Hematopoietic multipotent progenitor cell treated with erythropoietin and hydrocortisone succinate and interleukin-3 and kit ligand, for 15 days (in vitro differentiated cells): ENCODE data around the gene EPB42.

ENCODE experiments used
- DNase-seq: peaks from one replicate; pipeline ENCODE4 v3.0.0-alpha.2; 2015; ENCODE audit warnings: low spot score

Gene EPB42

GRCh38 chr15:43220991-43221403 is at the start of gene EPB42:
Gene EPB42 (minus strand): TSS chr15:43221018. CDS start chr15:43220825, 193 bp downstream.
- DNase-seq: peak; percentile 95

DNA sequence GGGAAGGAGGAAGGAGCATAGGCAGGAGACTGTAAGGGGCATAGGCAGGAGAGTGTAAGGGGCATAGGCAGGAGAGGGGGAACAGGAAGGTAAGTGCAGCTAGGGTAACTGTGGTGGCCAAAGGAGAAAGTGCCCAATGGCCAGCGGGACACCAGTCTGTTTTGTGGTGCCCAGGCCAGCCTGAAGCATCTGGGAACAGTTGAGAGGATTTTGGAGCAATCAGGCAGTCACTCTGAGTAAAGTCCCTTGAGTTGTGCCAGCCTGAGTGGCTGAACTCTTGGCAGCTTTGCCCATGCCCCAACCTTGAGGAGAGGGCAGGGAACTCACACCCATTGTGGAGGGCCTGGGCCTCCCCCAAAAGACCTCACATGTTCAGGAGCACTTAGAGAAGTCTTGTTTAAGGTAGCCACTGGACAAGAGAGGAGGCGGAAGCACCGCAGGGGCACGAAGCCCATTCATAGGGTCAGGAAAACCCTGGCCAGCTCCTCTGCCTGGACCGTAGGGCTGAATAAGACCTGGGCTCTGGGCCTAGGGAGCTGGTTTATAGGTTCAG is 49.4 kb upstream of the EPB42 start:
- DNase-seq: no peak

GRCh38 chr15:43268111-43269105 is 47.6 kb upstream of the EPB42 start:
- DNase-seq: peak; percentile 67

DNA sequence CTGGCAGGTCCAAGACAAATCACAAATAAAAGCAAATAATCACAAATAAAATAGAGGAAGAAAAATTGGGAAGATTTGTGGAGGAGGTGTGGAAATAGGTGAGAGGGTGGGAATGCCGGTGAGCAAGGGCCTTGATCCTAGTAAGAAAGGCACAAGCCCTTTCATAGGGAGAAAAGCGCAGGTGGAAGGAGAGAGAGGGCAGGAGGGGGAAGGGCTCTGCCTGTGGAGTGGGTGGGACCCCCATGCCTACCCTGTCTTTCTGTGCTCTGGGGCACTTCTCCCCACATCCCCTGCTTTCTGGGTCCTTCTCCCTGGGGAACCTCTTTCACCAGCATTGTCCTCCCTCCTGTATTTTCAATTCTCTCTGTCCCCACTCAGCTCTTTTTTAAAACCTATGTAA is 46.6 kb upstream of the EPB42 start:
- no peak for DNase-seq

- DNase-seq: no peak
Measured at GRCh38 chr15:43266834-43267233, 46.0 kb upstream of the EPB42 start, which contains the start of gene TGM5. Gene TGM5 (minus strand): TSS chr15:43266928. CDS start chr15:43266849, 79 bp downstream.

GRCh38 chr15:43266386-43266785 is 45.6 kb upstream of the EPB42 start:
- no peak for DNase-seq

GRCh38 chr15:43260011-43260615 is 39.3 kb upstream of the EPB42 start:
- DNase-seq: no peak

- DNase-seq: no peak
Measured at GRCh38 chr15:43258781-43259180, 38.0 kb upstream of the EPB42 start.

DNA sequence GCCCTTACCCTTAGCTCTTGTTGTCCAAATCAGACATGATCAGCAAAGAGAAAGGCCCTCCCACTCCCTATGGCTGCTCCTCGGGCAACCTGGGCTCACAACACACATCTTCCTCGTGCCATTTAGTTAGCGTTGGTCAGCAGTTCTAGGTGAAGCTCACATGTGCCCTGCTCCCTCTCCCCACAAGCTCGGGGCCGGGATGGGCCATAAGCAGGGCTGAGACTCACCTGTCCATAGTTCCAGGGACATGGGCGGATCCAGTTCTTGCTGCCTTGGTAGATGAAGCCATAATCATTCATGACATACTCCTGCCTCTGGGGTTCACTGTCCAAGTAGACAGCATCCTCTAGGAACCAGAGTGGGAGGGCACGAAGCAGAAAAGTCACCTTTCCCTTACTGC is 35.5 kb upstream of the EPB42 start:
- DNase-seq: no peak

DNA sequence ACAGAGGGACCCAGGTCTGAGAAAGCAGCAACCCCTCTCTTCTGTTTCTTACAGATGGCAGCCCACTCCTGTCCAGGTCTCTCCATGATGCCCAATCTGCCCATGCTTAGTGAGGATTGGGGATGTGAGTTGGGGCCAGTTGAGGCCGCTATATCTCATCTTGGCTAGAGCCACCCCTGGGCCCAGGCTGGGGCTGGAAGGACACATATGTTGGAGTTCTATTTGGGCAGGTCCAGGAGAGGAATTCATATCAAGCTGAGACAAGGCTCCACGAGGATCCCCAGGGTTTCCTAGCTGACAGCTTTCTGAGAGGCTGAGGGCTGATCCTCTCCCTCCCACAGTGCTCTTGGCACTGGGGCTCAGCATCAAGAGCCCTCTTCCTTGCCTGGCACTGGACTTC is 34.6 kb upstream of the EPB42 start:
- DNase-seq: no peak

DNA sequence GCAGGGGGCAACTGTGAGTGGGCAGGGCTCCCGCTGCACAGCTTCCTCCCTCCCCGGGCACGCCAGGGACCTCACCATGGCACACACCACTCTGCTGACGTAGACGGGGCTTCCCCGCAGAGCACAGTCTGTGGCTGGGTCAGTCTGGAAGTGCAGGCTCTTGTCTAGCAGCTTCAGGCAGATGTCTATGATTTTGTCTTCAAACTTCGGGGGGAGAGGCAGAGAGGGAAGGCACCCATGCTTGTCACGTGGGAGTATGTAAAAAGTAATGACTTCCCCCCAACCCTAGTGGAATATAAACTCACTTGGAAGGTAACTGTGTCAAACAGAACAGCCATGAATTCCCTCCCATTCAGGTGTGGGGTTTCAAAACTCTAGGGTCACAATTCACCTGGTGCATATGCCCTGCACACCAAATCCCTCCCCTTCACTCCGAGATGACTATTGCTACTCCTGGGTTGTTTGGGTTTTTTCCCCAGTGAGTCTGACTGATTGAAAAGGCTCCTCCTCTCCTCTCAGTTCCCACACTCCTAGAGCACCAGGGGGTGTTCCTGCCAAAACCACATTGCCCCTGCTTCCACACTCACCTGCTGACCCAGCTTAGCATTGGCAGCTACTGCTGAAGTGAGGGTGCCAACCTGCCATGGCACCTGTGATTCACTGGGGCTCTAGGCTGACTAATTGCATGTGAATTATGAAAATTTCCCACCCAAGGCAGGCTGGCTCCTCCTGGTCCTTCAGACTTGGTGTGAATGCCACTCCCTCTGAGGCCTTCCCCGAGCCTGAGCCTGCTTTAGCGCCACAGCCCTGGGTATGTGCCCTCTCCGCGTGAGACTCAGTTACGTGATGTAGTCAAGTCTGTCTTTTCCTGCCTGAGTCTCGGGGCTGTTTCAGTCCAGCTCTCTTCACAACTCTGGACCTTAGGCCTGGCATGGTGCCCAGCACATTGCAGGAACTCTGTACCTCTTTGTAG is 32.9 kb upstream of the EPB42 start:
- no peak for DNase-seq

DNA sequence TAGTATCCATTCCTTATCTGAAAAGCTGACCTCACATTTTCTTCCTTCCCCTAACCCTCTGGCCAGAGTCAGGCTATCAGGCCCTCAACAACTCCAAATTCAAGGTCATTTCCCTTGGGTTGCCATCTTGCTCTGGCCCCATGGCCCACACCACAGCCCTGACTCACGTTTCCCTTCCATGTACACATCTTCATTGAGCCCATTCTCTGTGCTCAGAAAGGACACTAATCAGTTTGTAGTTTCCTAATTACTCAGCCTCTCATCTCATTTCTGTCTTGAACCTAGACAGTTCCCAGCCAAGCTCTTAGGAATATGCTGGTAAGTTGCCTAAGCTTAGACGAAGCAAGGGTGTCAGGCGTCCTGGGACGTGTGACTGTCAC is 31.0 kb upstream of the EPB42 start:
- no peak for DNase-seq

- no peak for DNase-seq
Measured at GRCh38 chr15:43251185-43251870, 30.5 kb upstream of the EPB42 start.

DNA sequence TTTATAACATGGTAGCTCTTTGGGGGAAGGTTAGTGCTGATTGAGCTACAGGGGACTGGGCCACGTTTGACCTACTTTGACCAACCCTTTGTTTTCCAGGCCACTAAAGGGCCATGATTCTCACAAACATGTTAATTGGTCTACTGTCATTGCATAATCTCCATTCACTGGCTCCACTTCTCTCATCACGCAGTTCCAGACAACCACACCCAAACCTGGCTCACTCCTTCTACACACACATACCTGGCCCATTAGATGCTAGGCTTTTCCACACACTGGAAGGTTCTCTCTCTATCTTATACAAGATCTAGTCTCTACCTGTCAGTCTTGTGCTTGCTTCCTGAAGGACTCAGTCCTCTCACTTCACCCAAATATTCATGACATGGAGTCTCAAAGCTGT is 30.0 kb upstream of the EPB42 start:
- no peak for DNase-seq

DNA sequence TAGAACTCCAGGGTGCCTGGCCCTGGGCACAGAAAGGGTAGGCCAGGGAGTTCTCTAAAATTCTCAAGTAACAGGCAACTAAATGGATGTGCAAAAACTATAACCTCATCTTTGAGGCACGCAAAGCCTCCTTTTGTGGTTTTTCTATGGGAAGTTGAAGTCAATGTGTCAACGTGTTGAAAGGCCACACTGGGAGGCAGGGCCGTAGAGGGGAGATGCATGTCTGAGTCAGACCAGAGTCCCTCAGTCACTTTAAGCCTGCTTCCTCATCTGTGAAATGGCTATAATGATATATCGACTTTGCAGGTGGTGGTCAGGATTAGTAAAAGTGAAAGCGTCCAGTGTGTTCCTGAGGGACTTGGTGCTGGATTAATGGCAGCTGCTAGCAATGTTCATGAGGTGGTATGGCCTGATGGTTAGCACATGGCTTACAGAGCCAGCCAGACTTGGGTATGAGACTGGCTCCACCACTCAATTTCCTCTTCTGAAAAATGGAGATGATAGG is 28.9 kb upstream of the EPB42 start:
- DNase-seq: no peak

- DNase-seq: no peak
Measured at GRCh38 chr15:43249236-43249635, 28.4 kb upstream of the EPB42 start.

DNA sequence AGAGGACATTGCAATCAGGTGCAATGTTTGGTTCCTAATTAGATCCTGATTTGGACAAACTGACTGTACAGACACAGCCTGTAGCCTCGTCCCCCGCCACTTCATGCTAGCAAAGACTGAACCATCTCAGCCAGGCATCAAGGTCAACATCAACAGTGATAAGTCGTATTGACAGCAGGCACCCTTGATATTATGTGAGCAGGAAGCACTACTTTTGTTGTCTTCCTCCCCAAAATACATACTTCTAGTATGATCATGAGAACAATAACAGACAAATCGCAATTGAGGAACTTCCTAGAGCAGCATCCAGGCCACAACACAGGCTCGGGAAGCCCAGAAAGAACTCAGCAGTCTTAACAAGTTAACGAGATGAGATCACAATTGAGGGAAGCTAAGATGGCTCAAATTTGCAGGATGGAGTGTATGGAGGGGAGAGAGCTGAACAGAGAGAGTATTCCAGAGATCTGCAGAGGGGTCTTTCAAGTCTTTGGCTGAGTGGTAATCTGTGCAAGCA is 25.5 kb upstream of the EPB42 start:
- DNase-seq: no peak

GRCh38 chr15:43244092-43244491 is 23.3 kb upstream of the EPB42 start:
- no peak for DNase-seq

- DNase-seq: no peak
Measured at GRCh38 chr15:43243020-43243645, 22.3 kb upstream of the EPB42 start.

- no peak for DNase-seq
Measured at GRCh38 chr15:43242616-43243015, 21.8 kb upstream of the EPB42 start.
